Ectodermal cell (in vitro differentiated cells): ENCODE data around the gene ARHGAP42.

ENCODE experiments used
- H3K27ac ChIP-seq: 2 replicates; pipeline ENCODE4 v1.7.0; 2013; ENCODE audit warnings: mild to moderate bottlenecking, low read depth, low read length; ENCODE audit not compliant: insufficient read depth, poor library complexity, severe bottlenecking
- H3K27me3 ChIP-seq: 2 replicates; pipeline ENCODE4 v1.7.0; 2013; ENCODE audit warnings: mild to moderate bottlenecking, low read length; ENCODE audit not compliant: insufficient read depth, control insufficient read depth, poor library complexity, severe bottlenecking
- H3K36me3 ChIP-seq: one replicate; pipeline ENCODE4 v1.7.0; 2013; ENCODE audit warnings: low read length; ENCODE audit not compliant: control insufficient read depth, insufficient read depth
- H3K4me1 ChIP-seq: one replicate; pipeline ENCODE4 v1.7.0; 2013; ENCODE audit warnings: low read length; ENCODE audit not compliant: control insufficient read depth, insufficient read depth
- H3K4me3 ChIP-seq: 2 replicates; pipeline ENCODE4 v1.7.0; 2013; ENCODE audit warnings: low read depth, low read length, control low read depth; ENCODE audit not compliant: insufficient read depth
- H3K9me3 ChIP-seq: 2 replicates; pipeline ENCODE4 v1.7.0; 2013; ENCODE audit warnings: mild to moderate bottlenecking, low read length, moderate library complexity; ENCODE audit not compliant: control insufficient read depth
- WGBS, 2 experiments: methylation state at CpG; one replicate each; pipeline ENCODE4 v1.1.7; 2013; ENCODE audit warnings: missing lambda C conversion rate in 2 of 2; 5-methylcytosine and 5-hydroxymethylcytosine counted together

The ARHGAP42 gene

GRCh38 chr11:100847696-100848216 lies 160.7 kb downstream of the ARHGAP42 start:
- 63 to 64% methylated on average over 3 of the region's 3 CpGs for WGBS, 2 experiments
- Histone ChIP-seq H3K4me3 (no peak overlapping the region), H3K27me3 (no peaks in the 10 kb centered on the region), H3K27ac (no peak overlapping the region), H3K36me3 (no peaks in the 10 kb centered on the region), H3K4me1 (no peaks in the 10 kb centered on the region), H3K9me3 (peaks cover 2% of the 10 kb centered on the region)

- Histone ChIP-seq H3K9me3 (peaks cover 2% of the 10 kb centered on the region), H3K27me3 (no peaks in the 10 kb centered on the region), H3K36me3 (no peaks in the 10 kb centered on the region), H3K4me1 (no peaks in the 10 kb centered on the region), H3K4me3 (no peak overlapping the region), H3K27ac (no peak overlapping the region)
- WGBS, 2 experiments = 95 to 96% methylated on average over 4 of the region's 4 CpGs
Observed at GRCh38 chr11:100849009-100849900, 162.2 kb downstream of the ARHGAP42 start.

GRCh38 chr11:100849901-100850235 lies 162.8 kb downstream of the ARHGAP42 start:
- Histone ChIP-seq H3K36me3 (no peaks in the 10 kb centered on the region), H3K4me3 (no peak overlapping the region), H3K27me3 (no peaks in the 10 kb centered on the region), H3K9me3 (peaks cover 2% of the 10 kb centered on the region), H3K4me1 (no peaks in the 10 kb centered on the region), H3K27ac (no peak overlapping the region)
- WGBS, 2 experiments = 52 to 57% methylated on average over 3 of the region's 4 CpGs

- H3K36me3 ChIP-seq = no peaks in the 10 kb centered on the region
- WGBS, 2 experiments = 94 to 95% methylated on average over 3 to 4 of the region's 4 CpGs
- H3K27me3 ChIP-seq = no peaks in the 10 kb centered on the region
- no peak overlapping the region for H3K4me3 ChIP-seq
- H3K4me1 ChIP-seq = peaks cover 3% of the 10 kb centered on the region
- no peak overlapping the region for H3K27ac ChIP-seq
- H3K9me3 ChIP-seq = peaks cover 2% of the 10 kb centered on the region
Observed at GRCh38 chr11:100851147-100851546, 164.1 kb downstream of the ARHGAP42 start.

- Histone ChIP-seq H3K36me3 (no peaks in the 10 kb centered on the region), H3K4me3 (no peak overlapping the region)
Observed at GRCh38 chr11:100851584-100852152, 164.6 kb downstream of the ARHGAP42 start.

GRCh38 chr11:100855466-100856067 lies 168.5 kb downstream of the ARHGAP42 start:
- H3K4me1 ChIP-seq = peaks cover 13% of the 10 kb centered on the region
- H3K27ac ChIP-seq = no peak overlapping the region
- no peaks in the 10 kb centered on the region for H3K27me3 ChIP-seq
- no peaks in the 10 kb centered on the region for H3K36me3 ChIP-seq
- no peak overlapping the region for H3K4me3 ChIP-seq
- no peaks in the 10 kb centered on the region for H3K9me3 ChIP-seq
- WGBS, 2 experiments = 33% methylated on average over 1 of the region's 1 CpG; no CpG with 5 or more reads in 1 of the 2 experiments

More at GRCh38 chr11:100851584-100852152, 164.6 kb downstream of the ARHGAP42 start:
- H3K27ac ChIP-seq = no peak overlapping the region
- H3K4me1 ChIP-seq = peaks cover 3% of the 10 kb centered on the region
- H3K27me3 ChIP-seq = no peaks in the 10 kb centered on the region
- WGBS, 2 experiments = 99% methylated on average over 5 of the region's 5 CpGs
- peaks cover 2% of the 10 kb centered on the region for H3K9me3 ChIP-seq

GRCh38 chr11:100857236-100858005 lies 170.3 kb downstream of the ARHGAP42 start:
- H3K27ac ChIP-seq = no peak overlapping the region
- WGBS, 2 experiments = 31 to 45% methylated on average over 4 of the region's 4 CpGs
- H3K4me1 ChIP-seq = peaks cover 13% of the 10 kb centered on the region
- no peak overlapping the region for H3K4me3 ChIP-seq
- no peaks in the 10 kb centered on the region for H3K27me3 ChIP-seq
- no peaks in the 10 kb centered on the region for H3K36me3 ChIP-seq
- no peaks in the 10 kb centered on the region for H3K9me3 ChIP-seq

GRCh38 chr11:100860318-100861155 lies 173.4 kb downstream of the ARHGAP42 start:
- H3K36me3 ChIP-seq = no peaks in the 10 kb centered on the region
- H3K4me3 ChIP-seq = no peak overlapping the region
- H3K27ac ChIP-seq = no peak overlapping the region
- H3K4me1 ChIP-seq = peaks cover 13% of the 10 kb centered on the region
- no peaks in the 10 kb centered on the region for H3K9me3 ChIP-seq
- no peaks in the 10 kb centered on the region for H3K27me3 ChIP-seq
- 87 to 93% methylated on average over 5 to 7 of the region's 7 CpGs for whole genome bisulfite sequencing, 2 experiments

- WGBS, 2 experiments = 86 to 96% methylated on average over 3 of the region's 3 CpGs
- H3K27me3 ChIP-seq = no peaks in the 10 kb centered on the region
- H3K36me3 ChIP-seq = no peaks in the 10 kb centered on the region
- no peaks in the 10 kb centered on the region for H3K9me3 ChIP-seq
- H3K4me3 ChIP-seq = no peak overlapping the region
- peaks cover 9% of the 10 kb centered on the region for H3K4me1 ChIP-seq
- no peak overlapping the region for H3K27ac ChIP-seq
Observed at GRCh38 chr11:100861212-100861611, 174.1 kb downstream of the ARHGAP42 start.
